OCI-LY7 (cell line): ENCODE measurements around the gene CHMP4B. TPM values are rescaled to one million over a fixed set of nuclear protein-coding genes. Genes with fewer than 3 reads are reported as not detected.

Source experiments
- BruUV-seq: library from RNA; stranded (reverse); fragments of 400-500 nt; replicated peaks from 2 replicates; lab custom pipeline; 2021; lab: Mats Ljungman, UMichigan
- CTCF ChIA-PET: fragments of 300-600 bp; sonication (Branson Sonifier 250); formaldehyde crosslinking; loops from one replicate; lab custom pipeline; 2022; ENCODE audit warnings: antibody characterized with exemption; ENCODE audit not compliant: unreplicated experiment; lab: Charles Lee
- POLR2A ChIA-PET: fragments of 300-600 bp; sonication (Branson Sonifier 250); formaldehyde crosslinking; loops from one replicate; lab custom pipeline; 2022; ENCODE audit warnings: antibody characterized with exemption; lab: Charles Lee
- DNase-seq: peaks from one replicate; pipeline ENCODE4 v3.0.0-alpha.2; 2015; ENCODE audit warnings: low spot score
- H2AFZ ChIP-seq: fragments of 200-600 bp; sonication (generic), shearing (Covaris generic); 2 replicates; pipeline ENCODE4 v1.6.1; 2014; ENCODE audit warnings: mild to moderate bottlenecking, antibody characterized with exemption, low read length, moderate library complexity
- H3K27ac ChIP-seq: fragments of 200-600 bp; sonication (generic); 2 replicates; pipeline ENCODE4 v1.5.1; 2014; ENCODE audit warnings: mixed run types, low read depth, mild to moderate bottlenecking, moderate library complexity, low read length, inconsistent platforms; ENCODE audit not compliant: poor library complexity, severe bottlenecking
- H3K36me3 ChIP-seq: fragments of 200-600 bp; sonication (generic); 2 replicates; pipeline ENCODE4 v1.6.1; 2014; ENCODE audit warnings: mild to moderate bottlenecking, antibody characterized with exemption, low read length, moderate library complexity, mixed read lengths; ENCODE audit not compliant: insufficient read depth
- H3K4me1 ChIP-seq: fragments of 200-600 bp; sonication (generic); 2 replicates; pipeline ENCODE4 v1.5.1; 2014; ENCODE audit warnings: mild to moderate bottlenecking, low read length; ENCODE audit not compliant: insufficient read depth, poor library complexity, severe bottlenecking
- H3K4me2 ChIP-seq: fragments of 200-600 bp; sonication (generic); 2 replicates; pipeline ENCODE4 v1.6.1; 2014; ENCODE audit warnings: mild to moderate bottlenecking, low read length
- H3K4me3 ChIP-seq: fragments of 200-600 bp; sonication (generic); 2 replicates; pipeline ENCODE4 v1.5.1; 2014; ENCODE audit warnings: mild to moderate bottlenecking, low read depth, low read length; ENCODE audit not compliant: poor library complexity, severe bottlenecking
- H3K79me2 ChIP-seq: fragments of 200-600 bp; sonication (generic); 2 replicates; pipeline ENCODE4 v1.6.1; 2016; ENCODE audit warnings: low read depth, mild to moderate bottlenecking, low read length, moderate library complexity, mixed read lengths; ENCODE audit not compliant: insufficient read depth
- H3K9me2 ChIP-seq: fragments of 200-600 bp; sonication (generic); 2 replicates; pipeline ENCODE4 v1.6.1; 2016; ENCODE audit warnings: mild to moderate bottlenecking, low read length, mixed read lengths; ENCODE audit not compliant: insufficient read depth
- H3K9me3 ChIP-seq: fragments of 200-600 bp; sonication (generic); 2 replicates; pipeline ENCODE4 v1.6.1; 2014; ENCODE audit warnings: mild to moderate bottlenecking, mixed run types, low read length, mixed read lengths
- H4K20me1 ChIP-seq: fragments of 200-600 bp; sonication (generic); 2 replicates; pipeline ENCODE4 v1.6.1; 2014; ENCODE audit warnings: mild to moderate bottlenecking, antibody characterized with exemption, low read length, moderate library complexity, mixed read lengths; ENCODE audit not compliant: insufficient read depth
- EZH2phosphoT487 ChIP-seq: fragments of 200-600 bp; sonication (generic); IDR thresholded peaks from 2 replicates; pipeline ENCODE4 v1.6.1; 2018; ENCODE audit warnings: low read depth, borderline replicate concordance, mild to moderate bottlenecking, mixed run types, antibody characterized with exemption, low read length, moderate library complexity, mixed read lengths
- intact Hi-C: fragments of 100-400 bp; cut with micrococcal nuclease; formaldehyde crosslinking; loops from one replicate; pipeline ENCODE4 v1.10.0; 2022; ENCODE audit not compliant: unreplicated experiment
- total RNA-seq, 2 experiments: library from RNA; depleted of rRNA in 1 of 2; stranded (reverse); fragments of >200 nt in 1 of 2; shearing (Covaris generic) in 1 of 2; gene quantifications; 2 replicates each; pipeline ENCODE4 v1.2.3, GENCODE V29; 2014 to 2022
- TF ChIP-seq, protein P1 (sequence below): fragments of 200-600 bp; sonication (generic); conservative IDR thresholded peaks from 2 replicates; pipeline ENCODE4 v1.5.1; 2014; ENCODE audit warnings: mild to moderate bottlenecking, antibody characterized with exemption, low read length, moderate library complexity, mixed read lengths

The CHMP4B gene
- total RNA-seq, 2 experiments from 2014 or later = 32.4 to 84.2 TPM

DNA sequence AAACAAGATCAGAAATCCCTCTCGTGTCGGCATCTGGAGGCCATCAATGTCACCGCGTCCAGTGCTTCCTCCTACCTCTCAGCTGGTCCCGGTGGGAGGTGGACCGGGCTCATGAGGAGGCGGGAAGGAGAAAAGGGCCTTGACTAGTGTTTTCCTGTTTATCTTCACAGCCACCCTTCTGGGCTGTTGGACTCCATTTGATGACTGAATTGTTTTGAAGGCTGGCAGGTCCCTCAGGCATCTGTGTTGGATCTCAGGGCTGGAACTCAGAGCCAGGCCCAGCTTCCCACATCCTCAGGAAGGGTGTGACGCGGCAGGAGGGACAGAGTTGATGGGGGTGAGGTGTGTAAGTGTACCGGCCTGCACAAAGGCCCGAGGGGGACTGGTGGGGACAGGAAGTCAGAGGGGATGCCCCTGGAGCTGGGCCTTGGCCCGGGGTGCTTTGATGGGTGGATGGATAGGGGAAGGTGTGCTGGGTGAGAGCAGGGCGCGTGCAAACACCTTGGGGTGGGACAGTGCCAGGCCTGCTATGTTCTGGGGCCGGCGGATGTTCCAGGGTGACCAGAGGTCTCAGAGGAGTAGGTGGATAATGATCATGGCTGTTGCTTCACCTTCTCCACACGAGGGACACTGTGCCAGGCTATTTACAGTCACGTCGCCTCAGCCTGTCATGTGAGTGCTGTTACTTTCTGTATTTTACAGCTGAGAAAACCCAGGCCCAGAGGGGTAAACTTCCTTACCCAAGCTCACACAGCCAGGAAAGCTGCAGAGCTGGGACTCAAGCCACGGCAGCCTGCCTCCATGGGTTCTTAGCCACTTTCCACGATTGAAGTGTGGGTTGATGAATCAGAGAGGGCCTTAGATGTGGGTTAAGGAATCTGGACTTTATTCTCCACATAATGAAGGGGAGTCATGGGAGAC is 17.9 kb upstream of the CHMP4B start:
- Histone ChIP-seq H3K4me1 (no peaks in the 10 kb centered on the region), H4K20me1 (no peaks in the 10 kb centered on the region), H3K27ac (no peak overlapping the region), H3K79me2 (no peaks in the 10 kb centered on the region), H3K36me3 (no peaks in the 10 kb centered on the region), H3K9me3 (no peaks in the 10 kb centered on the region), H3K9me2 (no peaks in the 10 kb centered on the region), H3K4me2 (no peak overlapping the region), H3K4me3 (no peak overlapping the region), H2AFZ (no peak overlapping the region)
- ChIA-PET CTCF (no interaction called here), POLR2A (interaction anchor here (0.7 to 1.5 kb wide), 6 partner anchors 10 to 211 kb away, joined by 3 read pairs; no protein-coding TSS in a partner anchor)
- TF ChIP-seq EZH2phosphoT487 = no peak
- TF ChIP-seq, protein P1, sequence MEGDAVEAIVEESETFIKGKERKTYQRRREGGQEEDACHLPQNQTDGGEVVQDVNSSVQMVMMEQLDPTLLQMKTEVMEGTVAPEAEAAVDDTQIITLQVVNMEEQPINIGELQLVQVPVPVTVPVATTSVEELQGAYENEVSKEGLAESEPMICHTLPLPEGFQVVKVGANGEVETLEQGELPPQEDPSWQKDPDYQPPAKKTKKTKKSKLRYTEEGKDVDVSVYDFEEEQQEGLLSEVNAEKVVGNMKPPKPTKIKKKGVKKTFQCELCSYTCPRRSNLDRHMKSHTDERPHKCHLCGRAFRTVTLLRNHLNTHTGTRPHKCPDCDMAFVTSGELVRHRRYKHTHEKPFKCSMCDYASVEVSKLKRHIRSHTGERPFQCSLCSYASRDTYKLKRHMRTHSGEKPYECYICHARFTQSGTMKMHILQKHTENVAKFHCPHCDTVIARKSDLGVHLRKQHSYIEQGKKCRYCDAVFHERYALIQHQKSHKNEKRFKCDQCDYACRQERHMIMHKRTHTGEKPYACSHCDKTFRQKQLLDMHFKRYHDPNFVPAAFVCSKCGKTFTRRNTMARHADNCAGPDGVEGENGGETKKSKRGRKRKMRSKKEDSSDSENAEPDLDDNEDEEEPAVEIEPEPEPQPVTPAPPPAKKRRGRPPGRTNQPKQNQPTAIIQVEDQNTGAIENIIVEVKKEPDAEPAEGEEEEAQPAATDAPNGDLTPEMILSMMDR = no peak
- DNase-seq = no peak
- BruUV-seq = no TSS peak
- intact Hi-C loops = loop anchor here (2.0 to 5.0 kb wide), 3 partner anchors 66 to 334 kb away; no protein-coding TSS in a partner anchor

DNA sequence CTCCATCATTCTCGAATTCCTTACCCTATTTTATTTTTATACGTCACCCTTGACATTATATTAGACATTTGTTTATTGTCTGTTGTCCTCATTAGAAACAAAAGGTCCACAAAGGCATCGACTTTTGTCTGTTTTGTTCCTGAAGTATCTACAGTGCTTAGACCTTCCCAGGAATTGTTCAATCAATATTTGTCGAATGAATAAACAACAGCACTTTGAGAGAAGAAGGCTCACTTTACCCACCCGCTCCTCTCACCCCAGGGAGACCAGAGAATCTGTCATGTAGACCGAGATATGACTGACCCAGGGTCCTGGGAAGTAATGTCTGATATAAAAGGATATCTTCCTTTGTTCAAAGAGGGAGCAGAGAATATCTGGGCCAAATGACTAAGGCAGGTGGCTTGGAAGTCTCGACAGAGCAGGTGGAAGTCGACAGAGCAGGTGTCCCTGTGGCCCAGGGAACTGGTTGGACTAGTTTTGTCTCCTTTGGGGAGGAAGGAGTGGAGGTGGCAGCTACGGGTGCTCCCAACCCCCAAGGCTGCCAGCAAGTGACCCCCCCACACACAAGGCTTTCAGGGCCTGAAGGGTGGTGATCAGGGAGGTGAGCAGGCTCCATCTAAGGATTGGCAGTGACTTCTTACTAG is 14.8 kb upstream of the CHMP4B start:
- intact Hi-C loops = no loop called here
- no peaks in the 10 kb centered on the region for H4K20me1 ChIP-seq
- no peak overlapping the region for H2AFZ ChIP-seq
- no peaks in the 10 kb centered on the region for H3K9me2 ChIP-seq
- no peaks in the 10 kb centered on the region for H3K79me2 ChIP-seq
- H3K4me3 ChIP-seq = no peak overlapping the region
- H3K9me3 ChIP-seq = no peaks in the 10 kb centered on the region
- no peak overlapping the region for H3K4me2 ChIP-seq
- H3K27ac ChIP-seq = no peak overlapping the region
- ChIA-PET CTCF (no interaction called here), POLR2A (no interaction called here)
- no peak for TF ChIP-seq EZH2phosphoT487
- TF ChIP-seq, protein P1 = no peak
- no peaks in the 10 kb centered on the region for H3K36me3 ChIP-seq
- H3K4me1 ChIP-seq = no peaks in the 10 kb centered on the region
- no peak for DNase-seq
- BruUV-seq = no TSS peak
